NB4 (cell line): ENCODE results near the gene TTYH1.
A peak's percentile ranks its signal among the peaks of the same experiment; 100 is the strongest.

ENCODE experiments used
- CTCF ChIP-seq: IDR thresholded peaks from one replicate; pipeline ENCODE4 v1.5.1; 2012; ENCODE audit warnings: low read depth, low read length
- MAX ChIP-seq: IDR thresholded peaks from 2 replicates; pipeline ENCODE4 v1.6.1; 2011; ENCODE audit warnings: low read depth, low read length
- POLR2A ChIP-seq: IDR thresholded peaks from 2 replicates; pipeline ENCODE4 v1.6.1; 2011; ENCODE audit warnings: mild to moderate bottlenecking; ENCODE audit not compliant: insufficient read length; ENCODE audit errors: extremely low read depth

- TF ChIP-seq CTCF (no peak), MAX (peak; percentile 76), POLR2A (no peak)
Observed at GRCh38 chr19:54462047-54462654, 46.9 kb downstream of the TTYH1 start.
